Measurements from ENCODE around the gene NPC1L1.

Gene NPC1L1

DNA sequence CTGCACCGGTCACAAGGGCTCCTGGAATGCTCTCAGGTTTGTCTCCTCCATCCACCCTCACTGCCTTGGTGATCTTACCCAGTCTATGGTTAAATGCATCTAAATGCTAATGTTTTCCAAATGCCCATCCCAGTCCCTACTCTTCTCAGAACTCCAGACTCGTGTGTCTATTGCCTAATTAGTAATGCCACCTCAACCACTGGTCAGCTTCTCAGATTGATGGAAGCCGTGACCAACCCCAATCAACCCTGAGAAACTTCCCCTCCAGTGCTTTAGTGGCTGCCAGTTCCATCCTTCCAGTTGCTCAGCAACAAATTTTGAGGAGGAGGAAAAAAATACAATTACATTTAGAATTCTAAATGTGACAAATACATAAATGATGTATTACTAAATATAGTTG is 69.3 kb downstream of the NPC1L1 start:
- DNase-seq (ENCODE audit: low spot score), result no peak

DNA sequence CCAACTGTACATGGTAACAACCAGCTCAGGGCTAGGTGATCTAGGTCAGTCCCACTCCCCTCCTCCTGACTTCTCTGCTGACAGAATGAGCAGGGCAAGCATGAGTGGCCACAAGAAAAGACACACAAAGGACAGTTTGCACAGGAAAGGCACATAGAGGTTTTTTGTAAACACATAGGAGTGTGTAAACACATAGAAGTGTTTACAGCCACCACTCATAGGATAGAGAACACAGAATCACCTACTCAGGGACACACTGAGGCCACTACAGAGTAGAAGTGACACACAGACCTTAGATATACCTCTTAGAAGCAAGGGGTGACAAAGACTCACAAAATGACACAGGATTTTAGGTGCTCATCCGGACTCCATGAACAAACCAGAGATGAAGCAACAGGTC is 69.7 kb downstream of the NPC1L1 start:
- DNase-seq (ENCODE audit: low spot score), result no peak

DNA sequence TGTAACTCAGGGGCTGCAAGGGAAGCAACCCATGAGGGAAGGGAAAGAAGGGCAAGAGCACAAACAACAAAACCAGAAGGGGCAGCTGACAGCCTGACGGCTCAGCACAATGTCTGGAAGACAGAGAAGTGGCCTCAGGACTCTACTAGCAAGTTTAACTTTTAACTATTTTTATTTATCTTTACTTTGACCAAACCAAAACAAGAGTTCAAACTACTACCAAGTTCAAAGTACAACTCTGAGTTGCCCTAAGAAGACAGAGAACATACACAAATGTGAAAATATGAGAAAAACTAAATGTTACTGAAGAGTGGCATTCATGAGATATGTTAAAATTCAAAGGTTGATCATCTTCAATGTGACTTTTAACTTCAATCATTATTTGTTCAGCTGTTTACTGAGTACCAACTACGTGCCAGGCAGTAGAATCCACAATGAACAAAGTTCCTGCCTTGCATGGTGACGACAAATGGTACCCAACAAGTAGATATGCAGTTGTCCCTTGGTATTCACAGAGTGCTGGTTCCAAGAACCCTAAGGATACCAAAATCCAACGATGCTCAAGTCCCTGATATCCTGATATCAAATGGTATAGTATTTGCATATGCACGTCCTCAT is 70.4 kb downstream of the NPC1L1 start:
- DNase-seq (ENCODE audit: low spot score), result no peak

DNA sequence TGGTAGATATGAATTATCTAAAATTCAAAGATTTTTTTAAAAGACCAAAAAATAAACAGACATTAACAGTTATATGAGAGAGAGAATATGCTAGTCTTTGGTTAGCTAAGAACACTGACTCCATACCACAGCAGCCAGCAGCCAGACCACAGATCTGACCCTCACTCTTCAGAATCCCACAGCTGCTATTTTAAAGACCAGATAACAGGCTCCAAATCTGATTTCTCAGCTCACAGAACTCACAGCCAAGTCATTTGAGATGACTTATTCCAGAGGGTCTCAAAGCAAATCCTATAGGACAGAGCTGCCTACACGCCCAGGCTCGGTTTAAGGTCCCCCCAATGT is 71.0 kb downstream of the NPC1L1 start:
- no peak for DNase-seq (ENCODE audit: low spot score)

DNA sequence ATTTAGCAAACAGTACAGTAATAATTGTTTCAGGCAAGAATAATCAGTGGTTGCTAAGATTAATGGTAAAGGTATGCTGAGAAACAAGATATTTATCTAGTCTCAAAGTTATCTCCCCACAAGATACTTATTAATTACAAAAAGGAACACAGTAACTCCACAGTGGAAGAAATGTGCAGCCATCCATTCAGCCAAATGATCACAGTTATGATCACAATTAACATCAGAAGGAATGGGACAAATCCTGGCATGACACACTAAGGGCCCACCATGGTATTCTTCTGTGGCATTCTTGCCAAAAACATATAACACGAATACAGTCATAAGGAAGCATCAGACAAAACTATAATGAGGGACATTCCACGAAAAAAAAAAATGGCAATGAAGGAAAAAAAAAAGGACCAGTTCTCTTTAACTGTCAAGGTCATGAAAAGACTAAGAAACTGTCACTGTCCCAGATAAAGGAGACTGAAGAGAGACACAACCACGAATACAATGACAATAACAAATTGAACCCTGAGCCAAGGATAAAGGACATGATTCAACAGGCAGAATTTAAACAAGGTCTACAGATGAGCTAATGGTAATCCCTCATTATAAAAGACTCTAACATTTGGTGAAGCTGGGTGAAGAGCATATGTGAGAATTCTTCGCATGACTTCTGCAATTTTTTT is 71.5 kb downstream of the NPC1L1 start:
- no peak for DNase-seq (ENCODE audit: low spot score)

DNA sequence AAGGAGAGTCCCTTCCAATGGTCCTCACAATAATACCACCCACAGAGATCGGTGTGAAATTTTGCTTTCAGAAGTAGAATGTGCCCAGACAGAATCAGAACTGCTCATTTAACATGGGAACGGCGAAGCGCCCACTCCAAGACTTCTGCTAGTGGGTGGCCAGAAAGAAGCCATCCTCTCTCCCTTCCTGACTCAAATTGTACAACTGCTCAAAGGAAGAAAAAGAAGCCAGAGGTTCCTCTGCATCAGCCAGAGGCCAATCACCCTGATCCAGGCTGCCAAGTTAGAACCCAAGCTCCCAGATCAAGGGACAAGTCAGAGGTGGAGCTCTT is 73.9 kb downstream of the NPC1L1 start:
- no peak for DNase-seq (ENCODE audit: low spot score)

DNA sequence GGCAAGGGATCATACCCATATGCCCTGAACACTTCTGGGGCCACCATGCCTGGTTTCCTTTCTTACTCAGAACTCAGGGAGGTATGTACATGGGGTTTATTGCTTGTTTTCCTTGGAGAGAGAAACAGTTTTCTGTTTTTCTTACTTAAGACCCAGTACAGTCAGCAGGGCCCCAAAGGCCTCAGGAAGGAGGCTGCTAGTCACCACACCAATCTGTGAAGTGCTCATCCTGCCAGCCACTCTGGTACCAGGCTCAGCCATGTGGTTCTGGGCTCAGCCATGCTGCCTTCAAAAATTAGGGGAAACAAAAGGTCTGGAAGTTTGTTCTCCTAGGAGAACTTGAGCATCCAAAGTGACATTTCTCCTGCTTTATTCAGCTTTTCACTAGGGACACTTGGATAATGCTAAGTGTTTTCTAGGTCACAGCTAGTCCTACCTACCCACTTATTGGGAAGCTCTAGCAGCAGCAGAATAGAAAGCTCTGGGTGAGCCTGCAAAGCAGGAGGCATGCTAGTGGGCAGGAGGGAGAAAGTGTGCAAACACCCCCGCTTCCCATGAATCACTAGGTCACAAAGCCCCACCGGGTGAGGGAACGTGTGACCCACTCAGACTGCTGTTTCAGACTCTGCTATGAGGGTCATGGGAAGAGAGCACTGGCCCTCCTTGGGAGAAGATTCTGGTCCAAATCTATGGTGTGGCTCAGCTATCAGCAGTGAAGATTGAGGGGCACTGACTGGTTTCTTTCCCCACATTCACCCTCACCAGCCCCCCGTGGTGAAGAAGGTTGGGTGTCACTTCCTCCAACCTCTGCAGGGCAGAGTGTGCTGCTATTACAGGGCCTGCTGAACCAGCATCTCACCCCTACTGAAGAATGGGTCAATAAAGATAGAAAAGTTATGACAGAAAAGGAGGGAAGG is 74.6 kb downstream of the NPC1L1 start:
- DNase-seq (ENCODE audit: low spot score), result no peak

DNA sequence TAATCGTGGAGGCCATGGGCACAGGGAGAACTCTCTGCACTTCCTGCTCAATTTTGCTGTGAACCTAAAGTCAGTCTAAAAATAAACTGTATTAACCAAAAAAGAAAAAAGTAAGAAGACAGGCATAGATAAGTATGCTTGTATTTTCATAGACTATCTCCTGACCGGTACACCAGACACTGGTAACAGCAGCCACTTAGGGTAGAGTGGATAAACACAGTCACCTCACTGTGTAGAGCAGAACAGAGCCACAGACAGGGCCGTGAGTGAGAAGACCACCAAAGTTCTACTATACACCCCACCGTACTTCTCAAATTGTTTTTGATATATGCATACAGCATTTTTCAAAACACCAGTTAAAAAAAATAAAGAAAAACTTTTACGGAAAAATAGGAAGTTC is 75.6 kb downstream of the NPC1L1 start:
- DNase-seq (ENCODE audit: low spot score), result no peak

DNA sequence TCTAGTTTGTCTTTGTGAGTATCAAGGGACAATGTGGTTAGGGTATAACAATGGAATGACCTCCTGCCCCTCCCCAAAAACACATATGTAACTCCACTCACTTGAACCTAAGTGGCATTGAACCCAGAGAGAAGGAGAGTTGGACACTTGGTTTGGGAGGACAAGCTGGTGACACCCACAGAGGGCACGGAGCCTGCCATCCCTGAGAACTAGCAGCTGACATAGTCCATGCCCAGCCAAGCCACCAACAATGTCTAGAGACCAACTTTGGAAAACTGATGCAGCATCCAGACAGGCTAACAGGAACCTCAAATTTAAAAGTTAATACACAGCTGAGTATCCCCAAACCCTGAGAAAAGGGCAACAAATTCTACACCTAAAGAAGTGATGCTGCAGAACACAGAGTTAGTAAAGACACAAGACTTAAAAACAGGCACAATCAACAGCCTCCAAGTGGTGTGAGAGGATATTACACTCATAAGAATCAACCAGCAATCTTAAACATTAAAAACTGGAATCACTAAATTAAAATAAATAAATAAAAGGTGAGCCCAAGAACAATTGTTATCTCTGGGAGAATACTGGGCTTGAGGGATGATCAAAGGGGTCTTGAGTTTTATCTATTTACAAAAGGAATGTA is 77.8 kb downstream of the NPC1L1 start:
- no peak for DNase-seq (ENCODE audit: low spot score)

Measured in AG08396 (cell line).